NB4 (cell line): ENCODE measurements around the gene CERS2.
A peak's percentile ranks its signal among the peaks of the same experiment; 100 is the strongest.
"Not testable (repeated sequence)": the region's sequence is repeated elsewhere in the genome, so short reads cannot be mapped to it uniquely, and the experiment has no call there.

Source experiments
- DNase-seq: peaks from one replicate; pipeline ENCODE4 v3.0.0; 2010; ENCODE audit warnings: low read depth
- H3K4me3 ChIP-seq: one replicate; pipeline ENCODE4 v1.5.1; 2011; ENCODE audit warnings: mild to moderate bottlenecking, low read depth, low read length, moderate library complexity
- CTCF ChIP-seq: IDR thresholded peaks from one replicate; pipeline ENCODE4 v1.5.1; 2012; ENCODE audit warnings: low read depth, low read length
- MYC ChIP-seq: IDR thresholded peaks from 2 replicates; pipeline ENCODE4 v1.6.1; 2011; ENCODE audit warnings: low read depth, low read length
- POLR2A ChIP-seq: IDR thresholded peaks from 2 replicates; pipeline ENCODE4 v1.6.1; 2011; ENCODE audit warnings: mild to moderate bottlenecking; ENCODE audit not compliant: insufficient read length; ENCODE audit errors: extremely low read depth
- TF ChIP-seq, protein P1 (sequence below): IDR thresholded peaks from 2 replicates; pipeline ENCODE4 v1.6.1; 2011; ENCODE audit warnings: low read depth, low read length

CERS2 gene

DNA sequence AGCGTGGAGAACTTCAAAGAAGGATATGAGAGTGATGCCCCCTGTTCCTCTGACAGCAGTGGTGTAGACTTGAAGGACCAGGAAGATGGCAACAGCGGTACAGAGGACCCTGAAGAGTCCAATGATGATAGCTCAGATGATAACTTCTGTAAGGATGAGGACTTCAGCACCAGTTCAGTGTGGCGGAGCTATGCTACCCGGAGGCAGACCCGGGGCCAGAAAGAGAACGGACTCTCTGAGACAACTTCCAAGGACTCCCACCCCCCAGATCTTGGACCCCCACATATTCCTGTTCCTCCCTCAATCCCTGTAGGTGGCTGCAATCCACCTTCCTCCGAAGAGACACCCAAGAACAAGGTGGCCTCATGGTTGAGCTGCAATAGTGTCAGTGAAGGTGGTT is 14.0 kb downstream of the CERS2 start:
- TF ChIP-seq POLR2A (no peak), MYC (no peak), CTCF (no peak)
- TF ChIP-seq, protein P1, sequence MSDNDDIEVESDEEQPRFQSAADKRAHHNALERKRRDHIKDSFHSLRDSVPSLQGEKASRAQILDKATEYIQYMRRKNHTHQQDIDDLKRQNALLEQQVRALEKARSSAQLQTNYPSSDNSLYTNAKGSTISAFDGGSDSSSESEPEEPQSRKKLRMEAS, result no peak
- H3K4me3 ChIP-seq, result no peak overlapping the region
- DNase-seq, result no peak

GRCh38 chr1:150957666-150958065 is 17.0 kb downstream of the CERS2 start:
- no peak for DNase-seq
- no peak overlapping the region for H3K4me3 ChIP-seq
- TF ChIP-seq, protein P1, result no peak
- no peak for TF ChIP-seq MYC
- TF ChIP-seq CTCF, result no peak
- TF ChIP-seq POLR2A, result no peak

- TF ChIP-seq MYC (no peak), POLR2A (no peak), CTCF (no peak)
- TF ChIP-seq, protein P1, result no peak
- no peak for DNase-seq
- H3K4me3 ChIP-seq, result no peak overlapping the region
Observed at GRCh38 chr1:150955280-150955679, 19.4 kb downstream of the CERS2 start.

- no peak overlapping the region for H3K4me3 ChIP-seq
- TF ChIP-seq, protein P1, result no peak
- TF ChIP-seq POLR2A (no peak), MYC (no peak), CTCF (no peak)
- no peak for DNase-seq
Observed at GRCh38 chr1:150954708-150955107, 19.9 kb downstream of the CERS2 start.

DNA sequence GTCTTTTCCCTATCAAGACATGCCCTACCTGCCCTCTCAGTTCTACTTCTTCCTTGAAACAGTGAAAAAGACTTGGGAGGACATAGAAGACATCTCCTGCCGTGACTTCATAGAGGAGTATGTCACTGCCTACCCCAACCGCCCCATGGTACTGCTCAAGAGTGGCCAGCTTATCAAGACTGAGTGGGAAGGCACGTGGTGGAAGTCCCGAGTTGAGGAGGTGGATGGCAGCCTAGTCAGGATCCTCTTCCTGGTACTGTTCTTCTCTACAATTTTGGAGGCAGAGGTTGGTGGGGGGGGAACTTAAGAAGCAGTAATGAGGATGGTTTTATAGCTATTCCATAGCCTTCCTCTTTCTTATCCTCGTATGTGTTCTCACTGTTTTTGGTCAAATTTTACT is 29.8 kb downstream of the CERS2 start:
- no peak overlapping the region for H3K4me3 ChIP-seq
- no peak for DNase-seq
- TF ChIP-seq, protein P1, result no peak
- TF ChIP-seq MYC (no peak), POLR2A (no peak), CTCF (no peak)

DNA sequence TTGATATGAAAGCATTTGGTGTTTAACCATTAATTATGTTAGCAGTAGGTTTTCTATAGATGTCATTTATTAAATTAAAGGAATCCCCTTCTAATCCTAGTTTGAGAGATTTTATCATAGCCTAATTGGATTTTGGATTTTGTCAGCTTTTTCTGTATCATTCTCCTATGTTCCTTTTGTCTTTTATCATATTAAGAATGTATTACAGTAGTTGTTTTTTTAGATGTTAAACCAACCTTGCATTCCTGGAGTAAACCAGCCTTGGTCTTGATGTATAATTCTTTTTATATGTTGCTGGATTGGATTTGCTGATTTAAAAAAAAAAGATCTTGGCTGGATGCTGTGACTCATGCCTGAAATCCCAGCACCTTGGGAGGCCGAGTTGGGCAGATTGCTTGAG is 42.9 kb downstream of the CERS2 start:
- peak; percentile 26 for DNase-seq
- TF ChIP-seq CTCF (no peak), POLR2A (no peak), MYC (no peak)
- TF ChIP-seq, protein P1, result no peak
- H3K4me3 ChIP-seq, result no peak overlapping the region

DNA sequence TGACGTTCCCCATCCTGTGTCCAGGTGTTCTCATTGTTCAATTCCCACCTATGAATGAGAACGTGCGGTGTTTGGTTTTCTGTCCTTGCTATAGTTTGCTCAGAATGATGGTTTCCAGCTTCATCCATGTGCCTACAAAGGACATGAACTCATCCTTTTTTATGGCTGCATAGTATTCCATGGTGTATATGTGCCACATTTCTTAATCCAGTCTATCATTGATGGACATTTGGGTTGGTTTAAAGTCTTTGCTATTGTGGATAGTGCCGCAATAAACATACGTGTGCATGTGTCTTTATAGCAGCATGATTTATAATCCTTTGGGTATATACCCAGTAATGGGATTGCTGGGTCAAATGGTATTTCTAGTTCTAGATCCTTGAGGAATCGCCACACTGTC is 45.9 kb downstream of the CERS2 start:
- DNase-seq, H3K4me3 ChIP-seq: not testable (repeated sequence)
